ENCODE results near the gene PFKL.

PFKL gene

GRCh38 chr21:44314128-44314527 lies 14.3 kb downstream of the PFKL start:
- DNase-seq (ENCODE audit: low spot score) = no peak

- no peak for DNase-seq (ENCODE audit: low spot score)
These were observed 14.7 kb downstream of the PFKL start for GRCh38 chr21:44314561-44314960.

- DNase-seq (ENCODE audit: low spot score) = no peak
These were observed 15.9 kb downstream of the PFKL start for GRCh38 chr21:44315691-44316203.

- DNase-seq (ENCODE audit: low spot score) = no peak
These were observed 16.5 kb downstream of the PFKL start for GRCh38 chr21:44316277-44316900.

GRCh38 chr21:44317241-44317782 lies 17.5 kb downstream of the PFKL start:
- no peak for DNase-seq (ENCODE audit: low spot score)

- DNase-seq (ENCODE audit: low spot score) = no peak
These were observed 18.0 kb downstream of the PFKL start for GRCh38 chr21:44317871-44318270.

- DNase-seq (ENCODE audit: low spot score) = no peak
These were observed 18.8 kb downstream of the PFKL start for GRCh38 chr21:44318489-44319285.

GRCh38 chr21:44319407-44320065 lies 19.7 kb downstream of the PFKL start:
- DNase-seq (ENCODE audit: low spot score) = no peak

- no peak for DNase-seq (ENCODE audit: low spot score)
These were observed 21.0 kb downstream of the PFKL start for GRCh38 chr21:44320847-44321246.

GRCh38 chr21:44321846-44322450 lies 22.1 kb downstream of the PFKL start:
- DNase-seq (ENCODE audit: low spot score) = no peak

- no peak for DNase-seq (ENCODE audit: low spot score)
These were observed 22.9 kb downstream of the PFKL start for GRCh38 chr21:44322621-44323325.

- no peak for DNase-seq (ENCODE audit: low spot score)
These were observed 23.7 kb downstream of the PFKL start for GRCh38 chr21:44323591-44323990.

GRCh38 chr21:44324106-44324853 lies 24.4 kb downstream of the PFKL start:
- no peak for DNase-seq (ENCODE audit: low spot score)

- DNase-seq (ENCODE audit: low spot score) = no peak
These were observed 24.9 kb downstream of the PFKL start for GRCh38 chr21:44324854-44325107.

GRCh38 chr21:44325386-44326271 lies 25.8 kb downstream of the PFKL start:
- no peak for DNase-seq (ENCODE audit: low spot score)

- no peak for DNase-seq (ENCODE audit: low spot score)
These were observed 26.4 kb downstream of the PFKL start for GRCh38 chr21:44326272-44326647.

- DNase-seq (ENCODE audit: low spot score) = no peak
These were observed 27.1 kb downstream of the PFKL start for GRCh38 chr21:44326716-44327602.

GRCh38 chr21:44327603-44327974 lies 27.7 kb downstream of the PFKL start:
- no peak for DNase-seq (ENCODE audit: low spot score)

GRCh38 chr21:44328242-44328895 lies 28.5 kb downstream of the PFKL start:
- no peak for DNase-seq (ENCODE audit: low spot score)
